GM12878 (cell line): ENCODE measurements around the gene STON2. TPM values are rescaled to one million over a fixed set of nuclear protein-coding genes. Genes with fewer than 3 reads are reported as not detected.
"Not testable (repeated sequence)": the region's sequence is repeated elsewhere in the genome, so short reads cannot be mapped to it uniquely, and the experiment has no call there.

Source experiments
- ATAC-seq: fragments of 200-7000 bp; cut with Tn5 transposase; 3 replicates; pipeline ENCODE4 v1.9.1; 2020; ENCODE audit warnings: mild to moderate bottlenecking, moderate library complexity
- BruUV-seq: library from RNA; stranded (reverse); fragments of 400-500 nt; replicated peaks from 2 replicates; lab custom pipeline; 2021; lab: Mats Ljungman, UMichigan
- CTCF ChIA-PET: fragments of 300-600 bp; sonication (Branson Sonifier 250); formaldehyde crosslinking; extraction: SDS; loops from one replicate; lab custom pipeline; 2021; ENCODE audit warnings: inconsistent platforms; lab: Yijun Ruan, JAX
- POLR2A ChIA-PET: fragments of 350-600 bp; formaldehyde crosslinking; extraction: SDS; loops from one replicate; lab custom pipeline; 2021; ENCODE audit warnings: inconsistent platforms; lab: Charles Lee
- RAD21 ChIA-PET: fragments of 300-600 bp; sonication (Branson Sonifier 250); formaldehyde crosslinking; loops from one replicate; lab custom pipeline; 2023; ENCODE audit warnings: antibody characterized with exemption; ENCODE audit not compliant: unreplicated experiment; lab: Charles Lee
- SMC1A ChIA-PET: fragments of 300-600 bp; sonication (Branson Sonifier 250); formaldehyde crosslinking; loops from one replicate; lab custom pipeline; 2023; ENCODE audit not compliant: unreplicated experiment, uncharacterized antibody; lab: Charles Lee
- DNase-seq: peaks from one replicate; pipeline ENCODE4 v3.0.0-alpha.2; 2011; ENCODE audit warnings: low read depth, low spot score
- FAIRE-seq: peaks from 3 replicates; lab custom pipeline; 2011; peaks lifted over from hg19 to GRCh38; lab: Jason Lieb, UNC
- H2AFZ ChIP-seq: 2 replicates; pipeline ENCODE4 v1.6.0; 2011; ENCODE audit warnings: low read depth, low read length, control low read depth; ENCODE audit not compliant: control insufficient read depth
- H3K27ac ChIP-seq: 2 replicates; pipeline ENCODE4 v1.5.1; 2011; ENCODE audit warnings: control low read depth; ENCODE audit not compliant: control insufficient read depth, insufficient read depth
- H3K27me3 ChIP-seq, 2 experiments: replicated peaks in 1 of 2; 2 replicates each; pipeline versions ENCODE4 v1.6.0 to v1.6.1; 2011; ENCODE audit warnings: low read length in 1 of 2; ENCODE audit not compliant: control insufficient read depth in 2 of 2, insufficient read depth in 2 of 2
- H3K36me3 ChIP-seq, 2 experiments: 2 replicates each; pipeline ENCODE4 v1.5.1; 2011; ENCODE audit warnings: low read length in 1 of 2; ENCODE audit not compliant: control insufficient read depth in 2 of 2, insufficient read depth in 2 of 2
- H3K4me1 ChIP-seq: 2 replicates; pipeline ENCODE4 v1.6.1; 2011; ENCODE audit warnings: mild to moderate bottlenecking, low read length, moderate library complexity, mixed read lengths; ENCODE audit not compliant: control insufficient read depth, insufficient read depth
- H3K4me2 ChIP-seq: 2 replicates; pipeline ENCODE4 v1.6.0; 2011; ENCODE audit warnings: control low read depth; ENCODE audit not compliant: control insufficient read depth, insufficient read depth
- H3K4me3 ChIP-seq: fragments of 200-600 bp; sonication (generic); 2 replicates; pipeline ENCODE4 v1.5.1; 2016
- H3K79me2 ChIP-seq: 2 replicates; pipeline ENCODE4 v1.6.0; 2011; ENCODE audit warnings: low read length; ENCODE audit not compliant: control insufficient read depth, insufficient read depth
- H3K9ac ChIP-seq: 2 replicates; pipeline ENCODE4 v1.8.0; 2011; ENCODE audit warnings: low read length, control low read depth, mixed read lengths; ENCODE audit not compliant: control insufficient read depth, insufficient read depth
- H3K9me3 ChIP-seq: replicated peaks from 3 replicates; pipeline ENCODE4 v1.5.1; 2011; ENCODE audit warnings: mild to moderate bottlenecking, low read length; ENCODE audit not compliant: control insufficient read depth, insufficient read depth
- H4K20me1 ChIP-seq: 2 replicates; pipeline ENCODE4 v1.6.0; 2011; ENCODE audit not compliant: control insufficient read depth, insufficient read depth
- HDAC2 ChIP-seq: fragments of 200-600 bp; sonication (generic); IDR thresholded peaks from 2 replicates; pipeline ENCODE4 v1.6.1; 2017
- MEF2B ChIP-seq: fragments of 450-650 bp; IDR thresholded peaks from 2 replicates; pipeline ENCODE4 v1.6.1; 2018; ENCODE audit warnings: mild to moderate bottlenecking, moderate library complexity; ENCODE audit not compliant: partially characterized antibody, poor library complexity, severe bottlenecking
- NR2C1 ChIP-seq: fragments of 450-650 bp; IDR thresholded peaks from 2 replicates; pipeline ENCODE4 v1.6.1; 2017; ENCODE audit warnings: antibody characterized with exemption, mild to moderate bottlenecking, moderate library complexity
- NR2F1 ChIP-seq: fragments of 450-650 bp; conservative IDR thresholded peaks from 2 replicates; pipeline ENCODE4 v1.6.1; 2017; ENCODE audit warnings: mild to moderate bottlenecking
- SRF ChIP-seq, 2 experiments: IDR thresholded peaks; 2 replicates each; pipeline ENCODE4 v1.6.1; 2011; ENCODE audit warnings: low read depth in 2 of 2, low read length in 2 of 2, mild to moderate bottlenecking in 1 of 2, moderate library complexity in 1 of 2
- WGBS: methylation state at CpG from one replicate; pipeline ENCODE4 v1.1.6; 2016; ENCODE audit warnings: low lambda C conversion rate; ENCODE audit not compliant: insufficient replicate concordance, insufficient coverage; ENCODE audit errors: missing lambda C conversion rate; 5-methylcytosine and 5-hydroxymethylcytosine counted together
- in situ Hi-C: fragments of 300-500 bp; cut with MboI; formaldehyde crosslinking; loops from 9 replicates; pipeline ENCODE4 v1.14.3; 2018; ENCODE audit warnings: mixed read lengths
- intact Hi-C: fragments of 100-400 bp; cut with micrococcal nuclease; formaldehyde crosslinking; loops from one replicate; pipeline ENCODE4 v1.14.2; 2022; ENCODE audit not compliant: unreplicated experiment
- polyA plus RNA-seq, 11 experiments: library from polyadenylated mRNA; depleted of rRNA in 4 of 11; unstranded in 6 of 11; stranded (reverse) in 5 of 11; fragments of >200 nt; fragmentation: Nextera tagmentation in 4 of 11; fragmentation: Illumina TruSeq in 1 of 11; extraction: Ambion mirVana in 4 of 11; extraction: Trizol in 1 of 11; gene quantifications; 1 replicate in 1 of 11; 2 replicates in 10 of 11; pipeline versions ENCODE4 v1.2.1 to v1.2.3, GENCODE V29; 2011 to 2016; ENCODE audit warnings: inconsistent platforms in 2 of 11, missing spikeins in 2 of 11, low read depth in 1 of 11
- total RNA-seq, 4 experiments: library from RNA; depleted of rRNA in 3 of 4; stranded (reverse); fragments of >200 nt in 3 of 4; fragmentation: Illumina TruSeq in 1 of 4; extraction: Trizol in 1 of 4; gene quantifications; 2 replicates each; pipeline versions ENCODE4 v1.2.1 to v1.2.3, GENCODE V29; 2013 to 2021

STON2 gene
- total and polyA plus RNA-seq, 10 of the 15 experiments (the other 5 are each of a cell fraction or from before 2014, with no cell fraction given): 0.03 to 0.13 (median 0.03) TPM; not detected in 7

DNA sequence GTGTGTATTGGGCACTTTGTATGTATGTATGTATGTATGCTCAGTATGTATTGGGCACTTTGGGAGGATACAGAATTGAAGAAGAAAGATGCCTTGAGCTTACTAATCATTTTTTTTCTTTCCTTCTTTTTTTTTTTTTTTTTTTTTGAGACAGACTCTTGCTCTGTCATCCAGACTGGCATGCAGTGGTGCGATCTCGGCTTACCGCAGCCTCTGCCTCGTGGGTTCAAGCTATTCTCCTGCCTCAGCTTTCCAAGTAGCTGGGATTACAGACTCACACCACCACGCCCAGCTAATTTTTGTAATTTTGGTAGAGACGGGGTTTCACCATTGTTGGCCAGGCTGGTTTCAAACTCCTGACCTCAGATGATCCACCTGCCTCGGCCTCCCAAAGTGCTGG lies 176.3 kb downstream of the STON2 start:
- DNase-seq, H3K9me3 ChIP-seq, ATAC-seq, H4K20me1 ChIP-seq, intact Hi-C loops, H3K4me2 ChIP-seq, in situ Hi-C loops, H2AFZ ChIP-seq, BruUV-seq, H3K27ac ChIP-seq, H3K36me3 ChIP-seq, H3K4me3 ChIP-seq, FAIRE-seq, H3K27me3 ChIP-seq, H3K9ac ChIP-seq, H3K4me1 ChIP-seq: not testable (repeated sequence)
- H3K79me2 ChIP-seq: peaks cover 16% of the 10 kb centered on the region
- POLR2A ChIA-PET: interaction anchor here (0.6 to 1.6 kb wide), 6 partner anchors 9 to 235 kb away, joined by 3 to 5 read pairs (median 4); no protein-coding TSS in a partner anchor
- RAD21 ChIA-PET: interaction anchor here (0.6 to 1.2 kb wide), 2 partner anchors 53 to 241 kb away, joined by 3 read pairs; no protein-coding TSS in a partner anchor
- CTCF ChIA-PET: interaction anchor here (1.1 kb wide), 1 partner anchor 9 kb away, joined by 3 read pairs; no protein-coding TSS in a partner anchor
- SMC1A ChIA-PET: interaction anchor here (1.3 kb wide), 1 partner anchor 45 kb away, joined by 3 read pairs; no protein-coding TSS in a partner anchor
- 88% methylated on average over 6 of the region's 7 CpGs for WGBS

DNA sequence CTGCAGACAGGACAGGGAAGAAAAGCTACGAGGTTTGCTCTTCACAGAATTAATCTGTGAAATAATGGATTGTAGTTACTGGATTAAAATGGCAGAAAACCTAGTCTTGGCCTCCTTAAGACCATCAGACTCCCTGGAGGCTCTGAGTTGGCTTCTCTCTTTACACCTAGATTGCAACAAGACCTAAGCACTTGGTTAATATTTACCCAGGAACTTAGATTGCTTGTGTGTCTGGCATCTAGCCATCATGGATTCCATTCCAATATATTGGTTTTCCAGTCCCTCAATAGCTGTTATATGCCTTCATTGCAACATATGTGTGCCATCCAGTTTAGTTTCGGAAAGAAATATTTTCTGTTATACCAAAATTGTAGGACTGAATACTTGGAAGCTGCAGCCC lies 177.4 kb downstream of the STON2 start:
- BruUV-seq: no TSS peak
- H3K9ac ChIP-seq: no peak overlapping the region
- ChIA-PET POLR2A (no interaction called here), RAD21 (no interaction called here), SMC1A (interaction anchor here (1.3 kb wide), 1 partner anchor 46 kb away, joined by 3 read pairs; no protein-coding TSS in a partner anchor), CTCF (interaction anchor here (0.6 to 1.4 kb wide), 4 partner anchors 10 to 242 kb away, joined by 3 to 6 read pairs (median 3); no protein-coding TSS in a partner anchor)
- 0 out of 2 replicates have a peak, but pooled peaks cover 3% of the 10 kb centered on the region for H3K4me1 ChIP-seq
- intact Hi-C loops (no loop called here), in situ Hi-C loops (no loop called here)
- H3K9me3 ChIP-seq: no peaks in the 10 kb centered on the region
- TF ChIP-seq NR2C1 (no peak), NR2F1 (no peak), MEF2B (no peak), HDAC2 (no peak), SRF (IDR thresholded peaks at IDR 0.05; ENCODE audit: low read depth in 2 of 2, low read length in 2 of 2) (no peak)
- H3K27ac ChIP-seq: no peak overlapping the region
- FAIRE-seq (no peak), ATAC-seq (no peak), DNase-seq (no peak)
- no peaks in the 10 kb centered on the region for H3K36me3 ChIP-seq
- peaks cover 27% of the 10 kb centered on the region for H3K79me2 ChIP-seq
- 89% methylated on average over 2 of the region's 2 CpGs for WGBS
- H3K4me2 ChIP-seq: no peak overlapping the region
- no peaks in the 10 kb centered on the region for H3K27me3 ChIP-seq
- no peaks in the 10 kb centered on the region for H4K20me1 ChIP-seq
- no peak overlapping the region for H3K4me3 ChIP-seq
- H2AFZ ChIP-seq: no peak overlapping the region
